ENCODE data around the gene NODAL. TPM values are rescaled to one million over a fixed set of nuclear protein-coding genes. Genes with fewer than 3 reads are reported as not detected.

The NODAL gene
- total RNA-seq, 1 donor from 2014 or later: not detected

GRCh38 chr10:70465278-70465677 lies 23.8 kb upstream of the NODAL start:
- no peak for DNase-seq (ENCODE audit: low read depth)

- DNase-seq (ENCODE audit: low read depth): peak; percentile 86
Measured at GRCh38 chr10:70462349-70462984, 21.0 kb upstream of the NODAL start.

- peak; percentile 67 for DNase-seq (ENCODE audit: low read depth)
Measured at GRCh38 chr10:70461397-70462348, 20.2 kb upstream of the NODAL start.

GRCh38 chr10:70459774-70460490 lies 18.5 kb upstream of the NODAL start:
- no peak for DNase-seq (ENCODE audit: low read depth)

GRCh38 chr10:70459061-70459773 lies 17.7 kb upstream of the NODAL start:
- no peak for DNase-seq (ENCODE audit: low read depth)

GRCh38 chr10:70458329-70459060 lies 17.0 kb upstream of the NODAL start:
- DNase-seq (ENCODE audit: low read depth): peak; percentile 69

- DNase-seq (ENCODE audit: low read depth): no peak
Measured at GRCh38 chr10:70457759-70458305, 16.4 kb upstream of the NODAL start.

- no peak for DNase-seq (ENCODE audit: low read depth)
Measured at GRCh38 chr10:70456164-70456563, 14.7 kb upstream of the NODAL start.

- no peak for DNase-seq (ENCODE audit: low read depth)
Measured at GRCh38 chr10:70455213-70455630, 13.7 kb upstream of the NODAL start.

GRCh38 chr10:70448236-70448635 lies 6.8 kb upstream of the NODAL start:
- peak; percentile 63 for DNase-seq (ENCODE audit: low read depth)

- DNase-seq (ENCODE audit: low read depth): peak; percentile 96
Measured at GRCh38 chr10:70445718-70446657, 4.5 kb upstream of the NODAL start.

GRCh38 chr10:70444744-70445143 lies 3.3 kb upstream of the NODAL start:
- DNase-seq (ENCODE audit: low read depth): peak; percentile 79

- DNase-seq (ENCODE audit: low read depth): no peak
Measured at GRCh38 chr10:70442332-70442988, 979 bp upstream of the NODAL start.

GRCh38 chr10:70441895-70442309 lies 421 bp upstream of the NODAL start:
- DNase-seq (ENCODE audit: low read depth): no peak

- no peak for DNase-seq (ENCODE audit: low read depth)
Measured at GRCh38 chr10:70440296-70441160, 953 bp downstream of the NODAL start.

GRCh38 chr10:70437721-70438120 lies 3.8 kb downstream of the NODAL start:
- no peak for DNase-seq (ENCODE audit: low read depth)

Measured in myocyte (in vitro differentiated cells).